GM21381 (cell line): ENCODE results near the gene CYB5B.

Experiments used
- ATAC-seq: cut with Tn5 transposase; IDR thresholded peaks from one replicate; pipeline ENCODE4 v1.9.1; 2021; ENCODE audit warnings: mild to moderate bottlenecking, moderate library complexity; ENCODE audit not compliant: unreplicated experiment

The CYB5B gene

DNA sequence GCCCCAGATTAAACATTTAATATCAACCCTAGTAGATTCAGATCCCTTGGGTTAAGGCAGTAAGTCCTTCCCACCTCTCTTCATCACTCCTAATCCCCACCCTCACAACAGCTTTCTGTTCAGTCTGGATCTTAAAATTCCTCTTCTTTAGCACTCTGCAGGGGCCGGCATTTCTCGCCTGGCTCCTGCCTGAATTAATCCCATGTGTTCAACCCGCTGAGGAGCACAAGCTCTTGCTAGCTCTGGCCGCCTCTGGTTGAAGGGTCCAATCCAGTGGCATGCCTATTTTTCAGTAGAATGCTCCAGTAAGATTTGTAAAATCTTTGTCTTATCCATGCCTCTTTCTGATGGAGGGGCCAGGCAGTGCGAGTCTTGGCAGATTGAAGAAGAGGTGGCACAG lies 59.2 kb downstream of the CYB5B start:
- no peak for ATAC-seq

DNA sequence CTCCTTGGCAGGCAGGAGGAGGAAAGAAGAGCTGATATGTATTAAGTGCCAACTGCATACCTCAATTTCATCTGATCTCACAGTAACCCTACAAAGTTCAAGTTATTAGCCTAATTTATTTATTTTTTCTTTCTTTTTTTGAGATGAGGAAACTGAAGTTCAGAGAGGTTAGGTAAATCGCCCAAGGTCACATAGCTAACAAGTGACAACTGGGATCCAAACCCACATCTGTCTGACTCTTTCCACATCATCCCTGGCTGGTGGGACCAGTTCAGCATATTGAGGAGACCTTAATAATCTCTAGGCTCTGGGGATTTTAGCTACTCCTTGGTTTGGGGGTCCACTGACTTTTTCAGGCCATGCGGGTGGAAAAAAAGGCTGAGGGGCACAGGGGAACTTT lies 60.9 kb downstream of the CYB5B start:
- ATAC-seq = no peak

DNA sequence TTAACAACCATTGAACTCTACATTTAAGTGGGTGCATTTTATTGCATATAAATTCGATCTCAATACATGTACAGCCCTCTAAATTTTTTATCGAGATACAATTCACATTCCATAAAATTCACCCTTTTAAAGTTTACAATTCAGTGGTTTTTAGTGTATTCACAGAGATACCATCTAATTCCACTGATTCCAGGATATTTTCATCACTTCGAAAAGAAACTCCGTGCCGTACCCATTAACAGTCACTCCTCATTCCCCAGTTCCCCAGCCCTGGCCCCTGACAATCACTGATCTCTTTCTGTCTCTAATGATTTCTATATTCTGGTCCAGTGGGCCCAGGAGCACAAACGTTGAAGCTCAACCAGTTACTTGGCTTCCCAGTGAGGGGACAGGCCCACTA lies 61.4 kb downstream of the CYB5B start:
- no peak for ATAC-seq

GRCh38 chr16:69486272-69486671 lies 61.9 kb downstream of the CYB5B start:
- ATAC-seq = no peak

GRCh38 chr16:69486724-69487123 lies 62.3 kb downstream of the CYB5B start:
- no peak for ATAC-seq

GRCh38 chr16:69490707-69491324 lies 66.4 kb downstream of the CYB5B start:
- ATAC-seq = no peak

- ATAC-seq = no peak
Measured at GRCh38 chr16:69494991-69495392, 70.6 kb downstream of the CYB5B start.

DNA sequence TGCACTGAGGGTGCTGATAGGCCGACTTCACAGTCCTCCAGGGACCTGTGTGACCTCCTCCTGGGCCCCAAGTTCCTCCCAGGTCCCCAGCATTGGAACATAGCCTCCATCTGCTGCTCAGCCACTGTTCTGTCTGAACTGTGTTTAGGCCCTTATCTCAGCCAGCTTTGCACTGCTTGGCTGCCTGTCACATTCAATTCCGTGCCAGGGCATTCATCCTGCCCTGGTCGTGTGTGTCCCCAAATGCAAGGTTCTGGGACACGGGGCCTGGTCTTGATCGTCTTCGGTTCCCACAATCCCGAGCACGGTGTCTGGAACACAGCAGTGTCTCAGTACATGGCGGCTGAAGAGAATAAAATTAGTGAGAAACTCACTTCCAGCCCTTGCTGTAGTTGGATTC lies 71.4 kb downstream of the CYB5B start:
- no peak for ATAC-seq

GRCh38 chr16:69496376-69496775 lies 72.0 kb downstream of the CYB5B start:
- no peak for ATAC-seq

- no peak for ATAC-seq
Measured at GRCh38 chr16:69496896-69497295, 72.5 kb downstream of the CYB5B start.

DNA sequence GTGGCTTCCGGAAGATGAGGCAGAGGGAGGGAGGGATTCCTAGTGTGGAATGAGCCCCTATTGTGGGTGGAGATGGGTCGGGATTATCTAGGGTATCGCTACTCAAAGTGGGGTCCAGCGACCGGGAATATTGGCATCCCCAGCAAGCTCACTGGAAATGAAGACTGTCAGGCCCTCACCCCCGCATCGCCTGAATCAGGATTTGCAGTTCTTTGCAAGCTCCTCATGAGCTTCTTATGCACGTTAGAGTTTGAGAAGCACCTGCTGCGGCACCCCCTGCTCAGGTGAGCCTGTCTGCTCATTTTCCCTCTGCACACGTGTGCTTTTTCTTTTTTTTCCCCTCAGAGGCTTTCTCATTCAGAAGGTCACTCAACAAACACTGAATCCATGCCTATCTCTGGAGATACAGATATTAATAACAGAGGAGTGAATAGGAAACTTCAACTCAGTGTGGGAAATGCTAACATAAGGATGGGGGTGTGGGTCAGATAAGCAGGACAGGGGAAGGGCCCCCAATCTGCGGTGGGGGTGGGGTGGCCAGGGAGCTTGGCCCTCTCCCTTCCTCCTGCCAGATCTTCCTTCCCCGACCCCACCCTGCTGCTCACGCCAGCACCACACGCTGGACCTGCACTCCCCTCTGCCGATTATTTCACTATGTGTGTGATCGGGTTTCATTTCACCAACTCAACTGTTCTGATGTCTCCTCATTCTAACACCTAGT lies 73.6 kb downstream of the CYB5B start:
- ATAC-seq = no peak

GRCh38 chr16:69498926-69499325 lies 74.5 kb downstream of the CYB5B start:
- ATAC-seq = no peak

DNA sequence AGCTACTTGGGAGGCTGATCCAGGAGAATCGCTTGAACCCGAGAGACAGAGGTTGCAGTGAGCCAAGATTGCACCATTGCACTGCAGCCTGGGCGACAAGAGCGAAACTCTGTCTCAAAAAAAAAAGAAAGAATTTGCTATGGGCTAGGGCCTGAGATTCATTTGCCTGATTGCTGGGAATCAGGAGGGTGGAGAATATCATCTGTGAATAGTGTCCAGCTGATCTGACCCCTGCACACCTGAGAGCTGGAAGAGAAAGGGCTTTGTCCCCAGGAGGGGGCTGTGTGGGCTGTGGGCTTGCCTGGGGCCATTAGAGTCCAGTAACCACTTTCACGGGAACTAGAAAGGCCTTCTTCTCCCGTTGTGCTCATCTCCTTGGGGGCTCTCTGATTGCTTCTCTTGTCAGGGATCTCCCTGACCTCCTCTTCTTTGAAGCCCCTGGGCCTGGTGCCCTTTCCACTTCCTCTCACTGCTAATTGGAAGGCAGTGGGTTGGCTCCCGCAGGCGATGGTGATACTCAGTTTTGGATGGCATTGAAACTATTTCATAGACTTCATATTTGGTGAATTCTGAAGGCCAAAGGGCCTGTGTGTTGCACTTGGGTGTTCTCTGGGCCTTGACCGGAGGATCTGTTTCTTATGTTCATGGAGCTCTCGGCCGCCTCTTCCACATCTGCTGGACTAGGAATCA lies 75.3 kb downstream of the CYB5B start:
- ATAC-seq = no peak

DNA sequence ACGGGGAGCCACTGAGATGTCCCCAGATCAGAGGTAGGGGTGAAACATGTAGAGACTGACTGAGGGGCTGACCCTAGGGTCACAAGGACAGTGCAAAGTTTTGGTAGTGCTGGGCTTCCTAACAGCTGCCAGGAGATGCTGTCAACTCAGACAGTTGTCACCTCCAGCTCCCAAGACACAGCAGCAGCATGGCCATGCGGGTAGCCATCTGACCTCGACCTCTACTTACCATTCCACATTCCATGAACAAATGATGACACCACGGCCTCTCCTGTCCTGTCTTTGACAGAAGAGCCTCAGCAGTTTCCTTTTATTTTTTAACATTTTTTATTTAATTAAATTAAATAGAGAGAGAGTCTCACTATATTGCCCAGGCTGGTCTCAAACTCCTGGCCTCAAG lies 76.1 kb downstream of the CYB5B start:
- ATAC-seq = no peak

DNA sequence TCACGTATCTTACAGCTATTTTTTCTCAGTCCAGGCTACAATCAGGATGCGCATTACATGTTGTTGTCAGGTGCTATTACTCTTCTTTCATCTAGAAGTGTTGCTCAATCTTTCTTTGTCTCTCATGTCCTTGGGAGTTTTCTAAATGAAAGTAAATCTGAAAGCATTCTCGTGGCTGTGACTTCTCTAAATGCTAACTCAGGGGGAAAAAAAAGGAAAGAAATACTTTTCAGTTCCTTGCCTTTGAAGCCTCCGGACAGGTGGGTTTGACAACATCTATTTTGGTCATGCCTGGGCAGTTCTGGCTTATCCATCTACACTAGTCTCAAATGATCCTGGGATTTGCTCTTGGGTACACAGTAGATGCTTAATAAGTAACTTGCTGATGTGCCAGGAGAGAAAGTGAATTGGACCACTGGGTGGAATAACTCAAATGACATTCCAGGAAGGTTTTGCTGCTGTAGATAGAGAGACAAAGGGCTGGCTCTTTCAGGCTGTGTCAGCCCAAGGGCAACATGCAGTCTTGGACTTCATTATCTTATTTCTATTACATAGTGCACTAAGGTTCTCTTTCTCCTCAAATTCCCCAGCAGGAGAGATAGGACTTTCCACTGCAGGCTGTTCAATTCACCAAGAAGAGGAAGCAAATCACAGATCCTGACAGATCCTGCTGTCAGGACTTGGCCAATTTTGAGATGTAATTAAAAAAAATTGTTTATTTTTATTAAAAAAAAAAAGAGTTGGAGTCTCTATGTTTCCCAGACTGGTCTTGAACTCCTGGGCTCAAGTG lies 77.7 kb downstream of the CYB5B start:
- ATAC-seq = no peak

DNA sequence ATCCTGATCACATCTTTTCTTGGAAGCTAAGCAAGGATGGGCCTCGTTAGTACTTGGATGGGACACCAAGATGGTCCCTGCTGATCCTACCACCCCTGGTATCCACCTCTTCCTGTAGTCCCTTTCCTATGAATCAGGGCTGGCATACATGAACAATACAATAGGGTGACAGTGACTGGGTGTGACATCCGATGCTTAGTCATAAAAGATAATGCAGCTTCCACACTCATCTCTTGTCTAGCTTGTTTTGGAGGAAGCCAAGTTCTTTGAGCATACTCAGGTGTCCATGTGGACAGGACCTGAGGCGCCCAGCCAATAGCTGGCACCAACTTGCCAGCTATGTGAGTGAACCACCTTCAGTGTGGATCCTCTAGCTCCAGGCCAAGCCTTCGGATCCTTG lies 78.8 kb downstream of the CYB5B start:
- no peak for ATAC-seq

- no peak for ATAC-seq
Measured at GRCh38 chr16:69508033-69508755, 83.8 kb downstream of the CYB5B start.

GRCh38 chr16:69509125-69509524 lies 84.7 kb downstream of the CYB5B start:
- no peak for ATAC-seq

DNA sequence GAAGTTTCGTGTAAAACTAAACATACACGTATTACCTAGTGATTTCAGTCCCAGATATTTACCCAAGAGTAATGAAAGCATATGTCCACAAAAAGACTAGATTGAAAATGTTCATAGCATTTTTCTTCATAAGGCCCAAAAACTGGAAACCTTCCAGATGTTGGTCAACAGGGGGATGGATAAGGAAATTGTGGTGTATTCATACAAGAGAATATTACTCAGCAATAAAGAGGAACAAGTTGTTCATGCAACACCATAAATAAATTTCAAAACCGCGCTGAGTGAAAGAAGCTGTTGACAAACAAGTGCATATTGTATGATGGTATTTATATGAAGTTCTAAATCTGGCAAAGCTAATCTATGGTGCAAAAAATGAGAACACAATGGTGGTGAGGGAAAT lies 87.2 kb downstream of the CYB5B start:
- ATAC-seq = no peak

DNA sequence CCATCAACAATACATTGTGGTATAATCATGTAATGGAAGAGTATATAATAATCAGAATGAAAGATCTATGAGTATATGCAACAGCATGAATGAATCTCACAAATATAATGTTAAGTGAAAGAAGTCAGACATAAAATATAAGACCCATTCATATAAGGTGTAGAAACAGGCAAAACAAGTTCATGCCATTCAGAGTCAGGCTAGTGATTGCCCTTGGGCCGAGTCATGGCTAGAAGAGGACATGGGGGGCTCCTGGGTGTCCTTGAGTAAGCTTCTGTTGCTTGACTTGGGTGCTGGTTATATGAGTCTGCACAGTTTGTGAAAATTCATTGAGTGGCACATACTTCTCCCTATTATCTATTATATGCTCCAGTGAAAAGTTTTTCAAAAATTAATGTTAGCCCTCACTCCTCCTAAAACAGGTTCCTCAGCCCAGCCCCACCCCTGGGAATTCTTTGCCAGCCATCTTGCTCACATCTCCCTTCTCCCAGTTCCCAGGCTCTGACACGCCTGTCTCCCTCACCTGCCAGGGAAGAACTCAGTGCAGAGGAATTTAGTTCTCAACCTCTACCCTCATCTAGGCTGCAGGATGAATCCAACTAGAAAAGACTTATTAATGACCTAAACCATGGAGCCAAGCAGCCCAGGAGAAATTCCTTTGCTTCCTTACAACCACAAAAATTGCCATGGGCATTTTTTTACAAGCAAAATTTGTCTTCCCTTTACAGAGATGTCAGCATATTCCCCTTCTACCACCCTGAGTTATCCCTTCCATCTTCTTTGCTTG lies 89.0 kb downstream of the CYB5B start:
- ATAC-seq = no peak
